BE2C (cell line): ENCODE measurements around the gene MGAT5.

Experiments used
- DNase-seq: peaks from one replicate; pipeline ENCODE4 v3.0.0-alpha.2; 2020
- H3K27me3 ChIP-seq: fragments of 250-450 bp; sonication (Bioruptor Pico); 2 replicates; pipeline ENCODE4 v1.5.1; 2020; ENCODE audit warnings: mild to moderate bottlenecking
- H3K36me3 ChIP-seq: fragments of 250-450 bp; sonication (Bioruptor Pico); 2 replicates; pipeline ENCODE4 v1.5.1; 2020; ENCODE audit warnings: mild to moderate bottlenecking
- H3K4me1 ChIP-seq: fragments of 250-450 bp; sonication (Bioruptor Pico); 2 replicates; pipeline ENCODE4 v1.5.1; 2020
- H3K4me3 ChIP-seq: 2 replicates; pipeline ENCODE4 v1.5.1; 2011; ENCODE audit warnings: low read depth, low read length
- H3K9me3 ChIP-seq: fragments of 250-450 bp; sonication (Bioruptor Pico); 2 replicates; pipeline ENCODE4 v1.5.1; 2020
- TF ChIP-seq, protein P1 (sequence below): IDR thresholded peaks from 2 replicates; pipeline ENCODE4 v1.5.1; 2012; ENCODE audit warnings: mild to moderate bottlenecking, low read depth, low read length

The MGAT5 gene

DNA sequence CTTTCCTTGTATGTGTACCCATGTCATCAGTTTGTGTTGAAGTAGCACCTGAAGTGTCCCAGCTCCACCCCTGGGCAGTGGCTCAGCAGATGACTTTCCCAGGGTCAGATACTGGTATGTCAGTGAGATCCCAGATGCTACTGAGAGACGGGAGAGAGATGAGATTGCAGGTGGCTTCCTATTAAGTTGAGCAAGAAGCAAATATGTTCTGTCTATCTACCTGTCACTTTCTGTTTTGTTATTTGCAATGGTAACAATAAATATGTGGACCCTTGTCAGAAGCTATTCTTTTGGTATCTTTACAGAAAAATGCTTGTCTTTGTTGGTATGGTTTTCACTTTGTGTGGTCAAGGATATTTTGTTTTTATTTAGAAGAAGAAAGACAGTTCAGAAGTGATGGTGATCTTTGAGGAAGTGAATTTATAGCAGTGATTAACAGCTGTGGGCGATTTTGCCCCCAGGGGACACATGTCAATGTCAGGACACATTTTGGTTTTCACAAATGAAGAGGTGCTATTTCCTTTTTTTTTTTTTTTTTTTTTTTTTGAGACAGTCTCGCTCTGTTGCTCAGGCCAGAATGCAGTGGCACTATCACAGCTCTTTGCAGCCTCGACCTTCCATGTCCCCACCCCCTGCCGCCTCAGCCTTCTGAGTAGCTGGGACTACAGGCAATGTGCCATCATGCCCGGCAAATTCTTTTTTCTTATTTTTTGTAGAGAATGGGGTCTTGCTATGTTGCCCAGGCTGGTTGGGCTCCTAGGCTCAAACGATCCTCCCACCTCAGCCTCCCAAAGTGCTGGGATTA lies 21.4 kb downstream of the MGAT5 start:
- no peaks in the 10 kb centered on the region for H3K9me3 ChIP-seq
- no peak overlapping the region for H3K4me3 ChIP-seq
- no peaks in the 10 kb centered on the region for H3K27me3 ChIP-seq
- no peak for DNase-seq
- H3K4me1 ChIP-seq: no peaks in the 10 kb centered on the region; the same call in 1 of the 2 replicates
- H3K36me3 ChIP-seq: no peaks in the 10 kb centered on the region; the same call in 1 of the 2 replicates
- TF ChIP-seq, protein P1, sequence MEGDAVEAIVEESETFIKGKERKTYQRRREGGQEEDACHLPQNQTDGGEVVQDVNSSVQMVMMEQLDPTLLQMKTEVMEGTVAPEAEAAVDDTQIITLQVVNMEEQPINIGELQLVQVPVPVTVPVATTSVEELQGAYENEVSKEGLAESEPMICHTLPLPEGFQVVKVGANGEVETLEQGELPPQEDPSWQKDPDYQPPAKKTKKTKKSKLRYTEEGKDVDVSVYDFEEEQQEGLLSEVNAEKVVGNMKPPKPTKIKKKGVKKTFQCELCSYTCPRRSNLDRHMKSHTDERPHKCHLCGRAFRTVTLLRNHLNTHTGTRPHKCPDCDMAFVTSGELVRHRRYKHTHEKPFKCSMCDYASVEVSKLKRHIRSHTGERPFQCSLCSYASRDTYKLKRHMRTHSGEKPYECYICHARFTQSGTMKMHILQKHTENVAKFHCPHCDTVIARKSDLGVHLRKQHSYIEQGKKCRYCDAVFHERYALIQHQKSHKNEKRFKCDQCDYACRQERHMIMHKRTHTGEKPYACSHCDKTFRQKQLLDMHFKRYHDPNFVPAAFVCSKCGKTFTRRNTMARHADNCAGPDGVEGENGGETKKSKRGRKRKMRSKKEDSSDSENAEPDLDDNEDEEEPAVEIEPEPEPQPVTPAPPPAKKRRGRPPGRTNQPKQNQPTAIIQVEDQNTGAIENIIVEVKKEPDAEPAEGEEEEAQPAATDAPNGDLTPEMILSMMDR: no peak

GRCh38 chr2:134276381-134277172 lies 22.7 kb downstream of the MGAT5 start:
- H3K4me3 ChIP-seq: no peak overlapping the region
- H3K36me3 ChIP-seq: no peaks in the 10 kb centered on the region
- DNase-seq: no peak
- TF ChIP-seq, protein P1: no peak
- no peaks in the 10 kb centered on the region for H3K27me3 ChIP-seq
- H3K4me1 ChIP-seq: no peaks in the 10 kb centered on the region; the same call in 1 of the 2 replicates
- no peaks in the 10 kb centered on the region for H3K9me3 ChIP-seq

DNA sequence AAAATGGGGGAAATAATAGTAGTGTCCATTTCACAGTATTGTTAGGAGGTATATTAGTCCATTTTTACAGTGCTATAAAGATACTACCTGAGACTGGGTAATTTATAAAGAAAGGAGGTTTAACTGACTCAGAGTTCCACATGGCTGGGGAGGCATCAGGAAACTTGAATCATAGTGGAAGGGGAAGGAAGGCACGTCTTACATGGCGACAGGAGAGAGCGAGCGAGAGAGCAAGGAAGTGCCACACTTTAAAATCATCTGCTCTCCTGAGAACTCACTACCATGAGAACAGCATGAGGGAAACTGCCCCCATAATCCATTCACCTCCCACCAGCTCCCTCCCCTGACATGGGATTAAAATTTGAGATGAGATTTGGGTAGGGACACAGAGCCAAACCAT lies 23.4 kb downstream of the MGAT5 start:
- no peaks in the 10 kb centered on the region for H3K9me3 ChIP-seq
- no peak for DNase-seq
- no peaks in the 10 kb centered on the region for H3K36me3 ChIP-seq
- no peak overlapping the region for H3K4me3 ChIP-seq
- TF ChIP-seq, protein P1: no peak
- H3K27me3 ChIP-seq: no peaks in the 10 kb centered on the region
- no peaks in the 10 kb centered on the region; the same call in 1 of the 2 replicates for H3K4me1 ChIP-seq

GRCh38 chr2:134278553-134278952 lies 24.7 kb downstream of the MGAT5 start:
- no peak for DNase-seq
- Histone ChIP-seq H3K4me1 (no peaks in the 10 kb centered on the region; the same call in 1 of the 2 replicates), H3K4me3 (no peak overlapping the region), H3K36me3 (no peaks in the 10 kb centered on the region), H3K9me3 (no peaks in the 10 kb centered on the region), H3K27me3 (no peaks in the 10 kb centered on the region)
- TF ChIP-seq, protein P1: no peak

DNA sequence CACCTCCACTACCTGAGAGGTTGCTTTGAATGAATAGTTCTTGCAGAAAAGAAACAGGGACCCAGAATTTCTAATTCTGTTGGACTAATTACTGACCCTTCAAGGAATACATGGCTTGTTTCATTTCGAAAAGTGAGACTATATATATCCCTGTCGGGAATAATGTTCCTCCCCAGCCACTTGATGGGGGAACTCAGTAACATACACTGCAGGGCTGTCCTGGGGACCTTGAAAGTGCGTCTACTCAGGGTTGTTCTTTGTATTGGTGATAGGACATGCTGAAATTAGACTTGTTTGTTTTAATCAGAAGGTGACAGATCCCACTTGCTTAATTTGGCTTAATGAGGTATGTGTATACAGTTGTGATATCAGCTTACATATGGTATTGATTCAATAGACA lies 25.5 kb downstream of the MGAT5 start:
- Histone ChIP-seq H3K4me1 (no peaks in the 10 kb centered on the region), H3K9me3 (no peaks in the 10 kb centered on the region), H3K4me3 (no peak overlapping the region), H3K27me3 (no peaks in the 10 kb centered on the region), H3K36me3 (no peaks in the 10 kb centered on the region)
- DNase-seq: no peak
- TF ChIP-seq, protein P1: no peak
